GM19397 (cell line): ENCODE results near the gene PLXNB1.
"Not testable (repeated sequence)": the region's sequence is repeated elsewhere in the genome, so short reads cannot be mapped to it uniquely, and the experiment has no call there.

ENCODE experiments used
- ATAC-seq: cut with Tn5 transposase; IDR thresholded peaks from one replicate; pipeline ENCODE4 v1.9.1; 2021; ENCODE audit warnings: mild to moderate bottlenecking, moderate library complexity; ENCODE audit not compliant: unreplicated experiment

Gene PLXNB1

GRCh38 chr3:48429960-48430707, at the start of gene PLXNB1:
PLXNB1 (minus strand) TSS chr3:48430086; CDS start chr3:48424611, 5,475 bp downstream.
- peak; percentile 7 for ATAC-seq

- ATAC-seq, result no peak
Observed at GRCh38 chr3:48478626-48479555, 49.0 kb upstream of the PLXNB1 start.

- ATAC-seq, result no peak
Observed at GRCh38 chr3:48477959-48478520, 48.2 kb upstream of the PLXNB1 start.

GRCh38 chr3:48476426-48477053, 46.7 kb upstream of the PLXNB1 start:
- ATAC-seq, result no peak

- ATAC-seq, result no peak
Observed at GRCh38 chr3:48475188-48475587, 45.3 kb upstream of the PLXNB1 start.

GRCh38 chr3:48474619-48475018, 44.7 kb upstream of the PLXNB1 start:
- ATAC-seq, result no peak

GRCh38 chr3:48474031-48474430, 44.1 kb upstream of the PLXNB1 start:
- not testable (repeated sequence) for ATAC-seq

- ATAC-seq, result no peak
Observed at GRCh38 chr3:48473617-48473952, 43.7 kb upstream of the PLXNB1 start.

GRCh38 chr3:48472923-48473616, 43.2 kb upstream of the PLXNB1 start:
- peak; percentile 78 for ATAC-seq

GRCh38 chr3:48472673-48472922, 42.7 kb upstream of the PLXNB1 start:
- no peak for ATAC-seq

- ATAC-seq, result no peak
Observed at GRCh38 chr3:48470286-48470685, 40.4 kb upstream of the PLXNB1 start.

GRCh38 chr3:48469046-48469915, 39.4 kb upstream of the PLXNB1 start:
- ATAC-seq, result no peak

- no peak for ATAC-seq
Observed at GRCh38 chr3:48468329-48468731, 38.4 kb upstream of the PLXNB1 start.

GRCh38 chr3:48467473-48468267, 37.8 kb upstream of the PLXNB1 start:
- ATAC-seq, result no peak

GRCh38 chr3:48467110-48467454, 37.2 kb upstream of the PLXNB1 start:
- ATAC-seq, result no peak

GRCh38 chr3:48466386-48467109, 36.7 kb upstream of the PLXNB1 start:
- peak; percentile 13 for ATAC-seq

GRCh38 chr3:48465531-48466378, 35.9 kb upstream of the PLXNB1 start:
- peak; percentile 79 for ATAC-seq

- no peak for ATAC-seq
Observed at GRCh38 chr3:48465237-48465530, 35.3 kb upstream of the PLXNB1 start.
